H1 (cell line): ENCODE measurements around the gene SLC16A11. TPM values are rescaled to one million over a fixed set of nuclear protein-coding genes. Genes with fewer than 3 reads are reported as not detected.

Source experiments
- CTCF ChIA-PET: fragments of 300-600 bp; sonication (Branson Sonifier 250); formaldehyde crosslinking; loops from one replicate; lab custom pipeline; 2021; ENCODE audit not compliant: partially characterized antibody; lab: Charles Lee
- POLR2A ChIA-PET: fragments of 300-600 bp; sonication (Branson Sonifier 250); formaldehyde crosslinking; loops from one replicate; lab custom pipeline; 2021; ENCODE audit warnings: inconsistent platforms; ENCODE audit not compliant: partially characterized antibody; lab: Charles Lee
- DNase-seq, 2 experiments: peaks; one replicate each; pipeline versions ENCODE4 v3.0.0 to v3.0.0-alpha.2; 2010 to 2022; ENCODE audit warnings: low spot score in 2 of 2, low read depth in 1 of 2, mixed read lengths in 1 of 2
- FAIRE-seq: peaks from 2 replicates; lab custom pipeline; 2011; peaks lifted over from hg19 to GRCh38; lab: Jason Lieb, UNC
- H2AFZ ChIP-seq: 2 replicates; pipeline ENCODE4 v1.8.1; 2012; ENCODE audit warnings: low read length, inconsistent platforms
- H2AK5ac ChIP-seq: 2 replicates; pipeline ENCODE4 v1.6.1; 2013; ENCODE audit warnings: low read depth, low read length
- H2BK120ac ChIP-seq: replicated peaks from 2 replicates; pipeline ENCODE3; 2013; ENCODE audit warnings: low read depth, low read length, inconsistent platforms
- H2BK12ac ChIP-seq: 2 replicates; pipeline ENCODE4 v1.6.1; 2013; ENCODE audit warnings: low read depth, low read length
- H2BK15ac ChIP-seq: 2 replicates; pipeline ENCODE4 v1.6.1; 2013; ENCODE audit warnings: low read length
- H2BK20ac ChIP-seq: 2 replicates; pipeline ENCODE4 v1.6.1; 2013; ENCODE audit warnings: low read length
- H2BK5ac ChIP-seq: 2 replicates; pipeline ENCODE4 v1.6.1; 2013; ENCODE audit warnings: low read depth, low read length
- H3K14ac ChIP-seq: 2 replicates; pipeline ENCODE4 v1.6.1; 2013; ENCODE audit warnings: inconsistent platforms; ENCODE audit not compliant: insufficient read length
- H3K18ac ChIP-seq: 2 replicates; pipeline ENCODE4 v1.6.1; 2013; ENCODE audit warnings: low read length; ENCODE audit errors: extremely low read depth
- H3K23ac ChIP-seq: 2 replicates; pipeline ENCODE4 v1.6.1; 2013; ENCODE audit warnings: inconsistent platforms; ENCODE audit not compliant: insufficient read length
- H3K23me2 ChIP-seq: 2 replicates; pipeline ENCODE4 v1.6.1; 2013; ENCODE audit warnings: low read depth, low read length
- H3K27ac ChIP-seq: 2 replicates; pipeline ENCODE4 v1.6.1; 2011; ENCODE audit warnings: low read depth, low read length, inconsistent platforms
- H3K27me3 ChIP-seq, 4 experiments: replicated peaks in 1 of 4; 1 replicate in 1 of 4; 2 replicates in 3 of 4; pipeline versions ENCODE4 v1.6.1 to v1.8.1; 2011 to 2013; ENCODE audit warnings: low read length in 3 of 4, mild to moderate bottlenecking in 3 of 4, inconsistent platforms in 2 of 4, mixed read lengths in 2 of 4, moderate library complexity in 1 of 4; ENCODE audit not compliant: control insufficient read depth in 3 of 4, insufficient read depth in 3 of 4; ENCODE audit errors: extremely low read depth in 1 of 4
- H3K36me3 ChIP-seq, 4 experiments: 2 replicates each; pipeline versions ENCODE4 v1.6.1 to v1.8.1; 2011 to 2013; ENCODE audit warnings: mild to moderate bottlenecking in 4 of 4, low read length in 3 of 4, moderate library complexity in 2 of 4, control low read depth in 1 of 4, inconsistent platforms in 1 of 4; ENCODE audit not compliant: insufficient read depth in 4 of 4, control insufficient read depth in 2 of 4
- H3K4ac ChIP-seq: replicated peaks from 2 replicates; pipeline ENCODE3; 2013; ENCODE audit warnings: low read length, low read depth, mixed read lengths, inconsistent platforms; ENCODE audit not compliant: insufficient read length
- H3K4me1 ChIP-seq, 4 experiments: replicated peaks in 1 of 4; 1 replicate in 1 of 4; 2 replicates in 3 of 4; pipeline versions ENCODE4 v1.6.1 to v1.8.1; 2011 to 2013; ENCODE audit warnings: low read length in 3 of 4, inconsistent platforms in 2 of 4, mixed read lengths in 1 of 4; ENCODE audit not compliant: insufficient read depth in 4 of 4, control insufficient read depth in 3 of 4
- H3K4me2 ChIP-seq, 2 experiments: 2 replicates each; pipeline versions ENCODE4 v1.6.1 to v1.8.1; 2011 to 2013; ENCODE audit warnings: low read depth in 2 of 2, low read length in 2 of 2, control low read depth in 1 of 2, inconsistent platforms in 1 of 2, mild to moderate bottlenecking in 1 of 2; ENCODE audit not compliant: insufficient read depth in 1 of 2
- H3K4me3 ChIP-seq, 4 experiments: fragments of 200-600, 300-600 bp in 1 of 4; sonication (generic), shearing (Covaris generic), sonication (Bioruptor Twin) in 1 of 4; 2 replicates each; pipeline versions ENCODE4 v1.5.1 to v1.8.1; 2011 to 2016; ENCODE audit warnings: low read length in 4 of 4, low read depth in 3 of 4, control low read depth in 2 of 4, inconsistent platforms in 2 of 4, mild to moderate bottlenecking in 2 of 4, mixed read lengths in 1 of 4, moderate library complexity in 1 of 4; ENCODE audit not compliant: insufficient read depth in 2 of 4; ENCODE audit errors: extremely low read depth in 1 of 4
- H3K56ac ChIP-seq: replicated peaks from 2 replicates; pipeline ENCODE3; 2013; ENCODE audit warnings: low read depth, mild to moderate bottlenecking, mixed read lengths, low read length, inconsistent platforms; ENCODE audit not compliant: insufficient read length
- H3K79me1 ChIP-seq: 2 replicates; pipeline ENCODE4 v1.6.1; 2013; ENCODE audit warnings: low read depth, low read length, control low read depth
- H3K79me2 ChIP-seq, 2 experiments: 2 replicates each; pipeline versions ENCODE4 v1.6.1 to v1.8.1; 2012 to 2013; ENCODE audit warnings: low read length in 2 of 2, mild to moderate bottlenecking in 2 of 2, inconsistent platforms in 1 of 2; ENCODE audit not compliant: insufficient read depth in 2 of 2, control insufficient read depth in 1 of 2
- H3K9ac ChIP-seq, 4 experiments: replicated peaks in 1 of 4; 1 replicate in 1 of 4; 2 replicates in 3 of 4; pipeline versions ENCODE4 v1.6.1 to v1.8.1; 2011 to 2013; ENCODE audit warnings: low read depth in 3 of 4, low read length in 3 of 4, control low read depth in 2 of 4, mild to moderate bottlenecking in 2 of 4, moderate library complexity in 2 of 4, inconsistent platforms in 1 of 4; ENCODE audit errors: extremely low read depth in 1 of 4
- H3K9me3 ChIP-seq, 2 experiments: 2 replicates each; pipeline versions ENCODE4 v1.6.1 to v1.8.1; 2012 to 2013; ENCODE audit warnings: mild to moderate bottlenecking in 2 of 2, moderate library complexity in 2 of 2, control low read depth in 1 of 2, inconsistent platforms in 1 of 2, low read depth in 1 of 2, low read length in 1 of 2, mixed read lengths in 1 of 2; ENCODE audit not compliant: insufficient read depth in 2 of 2
- H4K20me1 ChIP-seq, 2 experiments: replicated peaks in 1 of 2; 2 replicates each; pipeline versions ENCODE3 to v1.8.1; 2011 to 2013; ENCODE audit warnings: inconsistent platforms in 2 of 2, low read length in 2 of 2, mild to moderate bottlenecking in 1 of 2; ENCODE audit not compliant: insufficient read depth in 2 of 2, control insufficient read depth in 1 of 2
- H4K5ac ChIP-seq: 2 replicates; pipeline ENCODE4 v1.6.1; 2013; ENCODE audit warnings: low read length, low read depth, mixed read lengths, inconsistent platforms; ENCODE audit not compliant: insufficient read length
- H4K8ac ChIP-seq: 2 replicates; pipeline ENCODE4 v1.8.0; 2013; ENCODE audit warnings: mild to moderate bottlenecking, moderate library complexity, low read length, inconsistent platforms; ENCODE audit not compliant: insufficient read depth; ENCODE audit errors: extremely low read depth
- H4K91ac ChIP-seq: replicated peaks from 2 replicates; pipeline ENCODE3; 2013; ENCODE audit warnings: low read length, mixed read lengths, inconsistent platforms; ENCODE audit not compliant: insufficient read length
- E2F6 ChIP-seq: IDR thresholded peaks from 2 replicates; pipeline ENCODE4 v1.6.1; 2012; ENCODE audit warnings: inconsistent platforms
- GABPA ChIP-seq: IDR thresholded peaks from 2 replicates; pipeline ENCODE4 v1.6.1; 2011; ENCODE audit warnings: mild to moderate bottlenecking, low read length, moderate library complexity, borderline replicate concordance; ENCODE audit not compliant: insufficient read depth
- MAX ChIP-seq: IDR thresholded peaks from 2 replicates; pipeline ENCODE4 v1.6.1; 2012; ENCODE audit warnings: inconsistent platforms
- PHF8 ChIP-seq: fragments of 200-600 bp; sonication (generic); conservative IDR thresholded peaks from 2 replicates; pipeline ENCODE4 v1.7.1; 2012; ENCODE audit warnings: low read depth, mild to moderate bottlenecking, inconsistent platforms, low read length, moderate library complexity
- RAD21 ChIP-seq, 2 experiments: IDR thresholded peaks in 1 of 2; conservative IDR thresholded peaks in 1 of 2; 2 replicates each; pipeline ENCODE4 v1.6.1; 2011; ENCODE audit warnings: low read depth in 2 of 2, low read length in 2 of 2, improper control_type of control experiment in 1 of 2, inconsistent platforms in 1 of 2, mild to moderate bottlenecking in 1 of 2, moderate library complexity in 1 of 2
- TAF1 ChIP-seq: IDR thresholded peaks from 2 replicates; pipeline ENCODE4 v1.6.1; 2011; ENCODE audit warnings: mild to moderate bottlenecking, low read depth, low read length
- TBP ChIP-seq: IDR thresholded peaks from 2 replicates; pipeline ENCODE4 v1.6.1; 2011; ENCODE audit warnings: low read depth, low read length, improper control_type of control experiment
- WGBS, 2 experiments: shearing (Covaris generic) in 1 of 2; methylation state at CpG; one replicate each; pipeline versions ENCODE4 v1.1.6 to v1.1.7; 2013 to 2015; ENCODE audit warnings: low lambda C conversion rate in 2 of 2, mixed read lengths in 2 of 2, inconsistent platforms in 1 of 2, low coverage in 1 of 2, missing lambda C conversion rate in 1 of 2; ENCODE audit not compliant: insufficient replicate concordance in 2 of 2, insufficient coverage in 1 of 2, insufficient read length in 1 of 2; ENCODE audit errors: extremely low coverage in 1 of 2, missing lambda C conversion rate in 1 of 2; 5-methylcytosine and 5-hydroxymethylcytosine counted together
- long read RNA-seq, 2 experiments: library from RNA in 1 of 2; library from capped mRNA in 1 of 2; stranded (forward); transcript quantifications; one replicate each; pipeline ENCODE4 v2.0.0, GENCODE V29; 2021; ENCODE audit warnings: inconsistent platforms in 1 of 2
- polyA minus RNA-seq, 3 experiments: library from RNA; depleted of rRNA, polyadenylated mRNA; stranded (reverse); fragments of >200 nt; gene quantifications; 1 replicate in 2 of 3; 2 replicates in 1 of 3; pipeline ENCODE4 v1.2.3, GENCODE V29; 2011
- polyA plus RNA-seq, 7 experiments: library from polyadenylated mRNA; depleted of rRNA in 3 of 7; stranded (reverse) in 5 of 7; unstranded in 2 of 7; fragments of >200 nt in 5 of 7; fragments of 200-250 nt in 2 of 7; gene quantifications; 1 replicate in 5 of 7; 2 replicates in 1 of 7; 4 replicates in 1 of 7; pipeline versions ENCODE4 v1.2.1 to v1.2.3, GENCODE V29; 2011 to 2013; ENCODE audit warnings: missing spikeins in 2 of 7, mixed read lengths in 2 of 7
- total RNA-seq: library from RNA; stranded (reverse); fragmentation: NEBNext Ultra II Directional; extraction: Animal tissue kit (Norgen Biotek cat#: 25700); gene quantifications from 2 replicates; pipeline ENCODE4 v1.2.1, GENCODE V29; 2021

The SLC16A11 gene
- total RNA-seq (0.35 and 0.67 TPM in 2 replicates), polyA plus RNA-seq (2011; rRNA removed) (0.39 and 0.85 TPM in 2 replicates), polyA minus RNA-seq (2011; rRNA and poly(A)+ RNA removed) (0.10 TPM in 1 of 2 replicates, not detected in the other)
- polyA plus RNA-seq (2011; cell fraction: cytosol; rRNA removed) = 0.47 TPM
- 2.1 TPM for polyA plus RNA-seq (2011; cell fraction: nucleus; rRNA removed)
- polyA plus RNA-seq (2012, experiment 1 of 2) = 0.19 to 0.96 TPM (median 0.62 TPM) in 4 replicates
- polyA plus RNA-seq (2012, experiment 2 of 2) = 0.34 TPM
- polyA plus RNA-seq (2013, experiment 1 of 2) = 0.65 TPM
- polyA plus RNA-seq (2013, experiment 2 of 2) = 0.57 TPM
- not detected for polyA minus RNA-seq (2011; cell fraction: cytosol; rRNA and poly(A)+ RNA removed)
- 0.90 TPM for polyA minus RNA-seq (2011; cell fraction: nucleus; rRNA and poly(A)+ RNA removed)
- long read RNA-seq, experiment 1 = 0 reads
- long read RNA-seq, experiment 2 = 0 reads

GRCh38 chr17:7043497-7044198, at the start of gene SLC16A11:
SLC16A11 (minus strand) TSS chr17:7044092; CDS start chr17:7043513, 579 bp downstream.
- CTCF ChIA-PET = interaction anchor here (0.8 to 17.5 kb wide), 8 partner anchors 11 to 171 kb away, joined by 3 to 434 read pairs (median 24); partner anchors contain the start of gene ASGR1
- TF ChIP-seq E2F6 = 0 out of 2 replicates have a peak, but pooled peaks have one; percentile 5
- TF ChIP-seq RAD21 (IDR thresholded peaks at IDR 0.05 in 1 of 2, conservative IDR thresholded peaks at IDR 0.05 in 1 of 2; ENCODE audit: low read depth in 2 of 2, low read length in 2 of 2) = no peak
- peak; percentile 49; the same call in 1 of the 2 replicates for TF ChIP-seq MAX
- no peak for TF ChIP-seq TAF1
- TF ChIP-seq PHF8 = no peak
- no peak for TF ChIP-seq TBP
- TF ChIP-seq GABPA = no peak

More at GRCh38 chr17:7043497-7044198, at the start of gene SLC16A11:
- Histone ChIP-seq H3K27me3 (peaks cover 3 to 33% (median 32%) of the 10 kb centered on the region in 4 experiments), H2AK5ac (no peak within 1 kb of the TSS), H3K4me3 (peak within 1 kb of the TSS; percentile 37 to 66 (median 47)), H4K5ac (no peak within 1 kb of the TSS), H4K20me1 (peaks cover 0 to 9% of the 10 kb centered on the region in 2 experiments), H3K4ac (peak within 1 kb of the TSS; percentile 66), H3K4me2 (peak within 1 kb of the TSS; percentile 93 to 94), H2BK5ac (no peak within 1 kb of the TSS), H2BK12ac (no peak within 1 kb of the TSS), H3K18ac (peak within 1 kb of the TSS; percentile 71), H3K23ac (no peak within 1 kb of the TSS), H3K27ac (no peak within 1 kb of the TSS), H2BK15ac (peak within 1 kb of the TSS; percentile 46; the same call in 1 of the 2 replicates), H2BK120ac (no peak within 1 kb of the TSS), H4K8ac (peak within 1 kb of the TSS; percentile 87), H3K56ac (peak within 1 kb of the TSS; percentile 7), H3K9ac (no peak within 1 kb of the TSS), H3K79me2 (no peaks in the 10 kb centered on the region), H3K79me1 (no peaks in the 10 kb centered on the region), H2BK20ac (no peak within 1 kb of the TSS), H3K4me1 (peaks cover 0 to 18% (median 17%) of the 10 kb centered on the region in 4 experiments; a peak in 6 of 7 replicates), H3K23me2 (peaks cover 32% of the 10 kb centered on the region; the same call in 1 of the 2 replicates), H3K9me3 (no peaks in the 10 kb centered on the region), H2AFZ (peak within 1 kb of the TSS; percentile 37; the same call in 1 of the 2 replicates), H3K36me3 (no peaks in the 10 kb centered on the region), H3K14ac (no peak within 1 kb of the TSS), H4K91ac (no peak within 1 kb of the TSS)
- DNase-seq (peak in 1 of 2 experiments; percentile 75), FAIRE-seq (no peak)
- POLR2A ChIA-PET = interaction anchor here (0.6 to 3.0 kb wide), 3 partner anchors 20 to 195 kb away, joined by 3 to 13 read pairs (median 4); partner anchors contain the start of gene PHF23
- 5% methylated on average over 25 of the region's 58 CpGs; no CpG with 5 or more reads in 1 of the 2 experiments for WGBS, 2 experiments
